DOHH2 (cell line): ENCODE measurements around the gene TMLHE.
"Not testable (repeated sequence)": the region's sequence is repeated elsewhere in the genome, so short reads cannot be mapped to it uniquely, and the experiment has no call there.

Experiments
- H3F3A ChIP-seq: fragments of 200-600 bp; sonication (generic), shearing (Covaris generic); 2 replicates; pipeline ENCODE4 v1.6.0; 2016; ENCODE audit warnings: antibody characterized with exemption, mild to moderate bottlenecking; ENCODE audit not compliant: control insufficient read depth, insufficient read depth
- H3K27ac ChIP-seq: fragments of 200-600 bp; sonication (generic); 2 replicates; pipeline ENCODE4 v1.5.1; 2014; ENCODE audit warnings: low read depth, mild to moderate bottlenecking, low read length, moderate library complexity
- H3K27me3 ChIP-seq: fragments of 200-600 bp; sonication (generic); 2 replicates; pipeline ENCODE4 v1.6.1; 2014; ENCODE audit warnings: mild to moderate bottlenecking, low read length, mixed read lengths; ENCODE audit not compliant: control insufficient read depth
- H3K36me3 ChIP-seq: fragments of 200-600 bp; sonication (generic); 2 replicates; pipeline ENCODE4 v1.6.1; 2014; ENCODE audit warnings: mild to moderate bottlenecking, low read length, moderate library complexity, mixed read lengths; ENCODE audit not compliant: control insufficient read depth
- H3K4me1 ChIP-seq: fragments of 200-600 bp; sonication (generic); 2 replicates; pipeline ENCODE4 v1.6.1; 2014; ENCODE audit warnings: mild to moderate bottlenecking, low read length, mixed read lengths; ENCODE audit not compliant: control insufficient read depth
- H3K4me2 ChIP-seq: fragments of 200-600 bp; sonication (generic); 2 replicates; pipeline ENCODE4 v1.6.0; 2014; ENCODE audit warnings: mild to moderate bottlenecking, low read length, moderate library complexity
- H3K4me3 ChIP-seq: fragments of 200-600 bp; sonication (generic); 2 replicates; pipeline ENCODE4 v1.5.1; 2014; ENCODE audit warnings: mild to moderate bottlenecking, low read length, mixed read lengths
- H3K79me2 ChIP-seq: fragments of 200-600 bp; sonication (generic); 2 replicates; pipeline ENCODE4 v1.6.1; 2014; ENCODE audit warnings: mild to moderate bottlenecking, low read length, mixed read lengths; ENCODE audit not compliant: control insufficient read depth
- H3K9me2 ChIP-seq: fragments of 200-600 bp; sonication (generic); replicated peaks from 2 replicates; pipeline ENCODE4 v1.6.1; 2014; ENCODE audit warnings: mild to moderate bottlenecking, low read length, mixed read lengths; ENCODE audit not compliant: control insufficient read depth
- H3K9me3 ChIP-seq: fragments of 200-600 bp; sonication (generic); 2 replicates; pipeline ENCODE4 v1.6.1; 2014; ENCODE audit warnings: antibody characterized with exemption, low read length, mixed read lengths; ENCODE audit not compliant: control insufficient read depth, insufficient read depth
- H4K20me1 ChIP-seq: fragments of 200-600 bp; sonication (generic); 2 replicates; pipeline ENCODE4 v1.6.0; 2014; ENCODE audit warnings: low read depth, mild to moderate bottlenecking, antibody characterized with exemption, low read length, moderate library complexity; ENCODE audit not compliant: control insufficient read depth, insufficient read depth
- EZH2phosphoT487 ChIP-seq: fragments of 200-600 bp; sonication (generic); IDR thresholded peaks from 2 replicates; pipeline ENCODE4 v1.6.1; 2017; ENCODE audit warnings: borderline replicate concordance, mild to moderate bottlenecking, antibody characterized with exemption, low read length, moderate library complexity, mixed read lengths
- TF ChIP-seq, protein P1 (sequence below): fragments of 200-600 bp; sonication (generic); IDR thresholded peaks from one replicate; pipeline ENCODE4 v1.5.1; 2014; ENCODE audit warnings: antibody characterized with exemption, mild to moderate bottlenecking, low read depth, low read length; ENCODE audit not compliant: poor library complexity, severe bottlenecking

TMLHE gene

DNA sequence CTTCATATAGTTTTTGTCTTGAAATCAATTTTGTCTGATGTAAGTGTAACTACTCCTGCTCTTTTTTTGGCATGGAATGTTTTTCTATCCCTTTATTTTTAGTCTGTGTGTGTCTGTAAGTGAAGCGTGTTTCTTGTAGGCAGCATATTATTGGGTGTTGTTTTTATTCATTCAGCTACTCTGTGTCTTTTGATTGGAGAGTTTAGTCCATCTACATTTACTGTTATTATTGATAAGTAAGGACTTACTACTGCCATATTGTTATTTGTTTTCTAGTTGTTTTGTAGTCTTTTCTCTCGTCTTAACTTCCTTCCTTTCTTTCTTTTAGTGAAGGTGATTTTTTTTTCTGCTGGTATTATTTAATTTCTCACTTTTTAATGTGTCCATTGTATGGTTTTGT, 30.5 kb upstream of the TMLHE start:
- no peaks in the 10 kb centered on the region for H3K9me3 ChIP-seq
- no peaks in the 10 kb centered on the region for H3K36me3 ChIP-seq
- no peaks in the 10 kb centered on the region for H3K4me1 ChIP-seq
- no peak for TF ChIP-seq EZH2phosphoT487
- TF ChIP-seq, protein P1, sequence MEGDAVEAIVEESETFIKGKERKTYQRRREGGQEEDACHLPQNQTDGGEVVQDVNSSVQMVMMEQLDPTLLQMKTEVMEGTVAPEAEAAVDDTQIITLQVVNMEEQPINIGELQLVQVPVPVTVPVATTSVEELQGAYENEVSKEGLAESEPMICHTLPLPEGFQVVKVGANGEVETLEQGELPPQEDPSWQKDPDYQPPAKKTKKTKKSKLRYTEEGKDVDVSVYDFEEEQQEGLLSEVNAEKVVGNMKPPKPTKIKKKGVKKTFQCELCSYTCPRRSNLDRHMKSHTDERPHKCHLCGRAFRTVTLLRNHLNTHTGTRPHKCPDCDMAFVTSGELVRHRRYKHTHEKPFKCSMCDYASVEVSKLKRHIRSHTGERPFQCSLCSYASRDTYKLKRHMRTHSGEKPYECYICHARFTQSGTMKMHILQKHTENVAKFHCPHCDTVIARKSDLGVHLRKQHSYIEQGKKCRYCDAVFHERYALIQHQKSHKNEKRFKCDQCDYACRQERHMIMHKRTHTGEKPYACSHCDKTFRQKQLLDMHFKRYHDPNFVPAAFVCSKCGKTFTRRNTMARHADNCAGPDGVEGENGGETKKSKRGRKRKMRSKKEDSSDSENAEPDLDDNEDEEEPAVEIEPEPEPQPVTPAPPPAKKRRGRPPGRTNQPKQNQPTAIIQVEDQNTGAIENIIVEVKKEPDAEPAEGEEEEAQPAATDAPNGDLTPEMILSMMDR = no peak
- no peak overlapping the region for H3K4me3 ChIP-seq
- H3F3A ChIP-seq = no peaks in the 10 kb centered on the region
- H4K20me1 ChIP-seq = no peaks in the 10 kb centered on the region
- H3K9me2 ChIP-seq = no peaks in the 10 kb centered on the region
- H3K27ac ChIP-seq = no peak overlapping the region
- H3K4me2 ChIP-seq = no peak overlapping the region
- no peaks in the 10 kb centered on the region for H3K79me2 ChIP-seq
- no peaks in the 10 kb centered on the region for H3K27me3 ChIP-seq

DNA sequence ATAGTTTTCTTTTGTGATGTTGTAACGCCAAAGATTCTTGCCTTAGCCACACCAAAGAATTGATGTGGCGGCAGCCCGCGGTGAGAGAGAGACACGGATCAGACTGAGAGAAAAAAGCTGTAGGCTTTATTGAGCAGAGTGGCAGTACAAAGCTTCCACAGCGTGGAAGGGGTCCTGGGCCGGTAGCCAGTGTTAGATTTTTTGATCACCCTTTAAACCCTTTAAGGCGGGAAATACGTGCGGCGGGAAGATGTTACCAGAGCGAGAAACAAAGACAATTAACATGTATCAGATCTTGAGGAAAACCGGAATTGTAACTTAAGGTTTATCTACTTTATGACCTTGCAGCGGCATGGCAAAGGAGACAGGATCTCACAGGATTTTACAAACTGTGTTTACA, 28.6 kb upstream of the TMLHE start:
- H3K27ac ChIP-seq, H3F3A ChIP-seq, H3K4me2 ChIP-seq, H3K36me3 ChIP-seq, H3K4me1 ChIP-seq, H4K20me1 ChIP-seq, H3K4me3 ChIP-seq, H3K27me3 ChIP-seq, H3K9me3 ChIP-seq, H3K9me2 ChIP-seq, H3K79me2 ChIP-seq: not testable (repeated sequence)

DNA sequence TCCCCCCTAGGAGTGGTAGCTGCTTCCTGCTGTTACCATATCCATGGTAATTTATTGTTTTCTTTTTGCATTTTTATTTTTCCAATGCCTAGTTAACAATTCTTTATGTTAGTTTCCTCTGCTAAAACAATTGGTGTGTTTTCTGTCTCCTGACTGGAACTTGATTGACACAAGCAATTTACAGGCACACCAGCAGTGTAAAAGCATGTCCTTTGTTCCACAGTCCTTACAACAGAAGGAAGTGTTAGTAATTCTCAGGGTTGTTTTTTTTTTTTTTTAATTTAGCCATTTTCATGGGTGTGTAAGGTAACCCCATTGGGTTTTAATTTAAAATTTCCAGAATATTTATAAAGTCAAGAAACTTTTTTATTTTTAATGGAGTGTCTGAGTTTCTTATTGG, 25.0 kb upstream of the TMLHE start:
- Histone ChIP-seq H4K20me1 (no peaks in the 10 kb centered on the region), H3K4me3 (no peak overlapping the region), H3K27me3 (no peaks in the 10 kb centered on the region), H3K36me3 (no peaks in the 10 kb centered on the region), H3K79me2 (no peaks in the 10 kb centered on the region), H3K27ac (no peak overlapping the region), H3K4me2 (no peak overlapping the region), H3K4me1 (no peaks in the 10 kb centered on the region), H3K9me3 (no peaks in the 10 kb centered on the region), H3F3A (no peaks in the 10 kb centered on the region), H3K9me2 (no peaks in the 10 kb centered on the region)
- no peak for TF ChIP-seq EZH2phosphoT487
- TF ChIP-seq, protein P1 = no peak

DNA sequence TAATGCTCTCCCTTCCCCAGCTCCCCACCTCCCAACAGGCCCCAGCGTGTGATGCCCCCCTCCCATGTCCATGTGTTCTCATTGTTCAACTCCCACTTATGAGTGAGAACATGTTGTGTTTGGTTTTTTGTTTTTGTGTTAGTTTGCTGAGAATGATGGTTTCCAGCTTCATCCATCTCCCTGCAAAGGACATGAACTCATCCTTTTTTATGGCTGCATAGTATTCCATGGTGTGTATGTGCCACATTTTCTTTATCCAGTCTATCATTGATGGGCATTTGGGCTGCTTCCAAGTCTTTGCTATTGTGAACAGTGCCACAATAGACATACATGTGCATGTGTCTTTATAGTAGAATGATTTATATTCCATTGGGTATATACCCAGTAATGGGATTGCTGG, 22.3 kb upstream of the TMLHE start:
- not testable (repeated sequence) for H3K4me2 ChIP-seq, H3K4me3 ChIP-seq, H3K4me1 ChIP-seq, H3K27ac ChIP-seq, H3F3A ChIP-seq, H3K36me3 ChIP-seq, H3K9me2 ChIP-seq, H3K79me2 ChIP-seq, H3K27me3 ChIP-seq, H4K20me1 ChIP-seq, H3K9me3 ChIP-seq
